Ascending aorta (tissue), 2 donors: Measurements from ENCODE around the gene WWC1. TPM values are rescaled to one million over a fixed set of nuclear protein-coding genes. Genes with fewer than 3 reads are reported as not detected.

ENCODE experiments used
- DNase-seq, 2 donors: peaks; one replicate each; pipeline ENCODE4 v3.0.0-alpha.2; 2019; ENCODE audit warnings: low spot score in 2 of 2
- H3K27ac ChIP-seq, 2 donors: fragments of 200-600 bp; sonication (generic); one replicate each; pipeline ENCODE4 v1.5.1; 2016 to 2017; ENCODE audit warnings: mild to moderate bottlenecking in 1 of 2
- H3K27me3 ChIP-seq: fragments of 200-600 bp; sonication (generic); one replicate; pipeline ENCODE4 v1.5.1; 2017
- H3K36me3 ChIP-seq, 2 donors: fragments of 200-600 bp; sonication (generic); one replicate each; pipeline ENCODE4 v1.5.1; 2016
- H3K4me1 ChIP-seq, 2 donors: fragments of 200-600 bp; sonication (generic); one replicate each; pipeline ENCODE4 v1.5.1; 2016 to 2017; ENCODE audit warnings: mild to moderate bottlenecking in 1 of 2
- H3K4me3 ChIP-seq, 2 donors: fragments of 200-600 bp; sonication (generic); one replicate each; pipeline ENCODE4 v1.5.1; 2016 to 2017; ENCODE audit warnings: mild to moderate bottlenecking in 1 of 2
- H3K9me3 ChIP-seq, 2 donors: fragments of 200-600 bp; sonication (generic); one replicate each; pipeline ENCODE4 v1.5.1; 2016
- intact Hi-C: fragments of 100-400 bp; cut with DNase I; formaldehyde crosslinking; loops from one replicate; pipeline ENCODE4 v1.15.1; 2023
- total RNA-seq: library from RNA; depleted of rRNA; stranded (reverse); fragments of >200 nt; gene quantifications from one replicate; pipeline ENCODE4 v1.1.0, GENCODE V29; 2016
- TF ChIP-seq, protein P1 (sequence below), 3 experiments: fragments of 200-600 bp in 2 of 3; fragments of 450-650 bp in 1 of 3; sonication (generic) in 2 of 3; IDR thresholded peaks; one replicate each; pipeline ENCODE4 v1.5.1; 2016 to 2019; ENCODE audit warnings: antibody characterized with exemption in 3 of 3, mild to moderate bottlenecking in 1 of 3, moderate library complexity in 1 of 3

The WWC1 gene
- total RNA-seq, 1 donor from 2014 or later, result not detected

DNA sequence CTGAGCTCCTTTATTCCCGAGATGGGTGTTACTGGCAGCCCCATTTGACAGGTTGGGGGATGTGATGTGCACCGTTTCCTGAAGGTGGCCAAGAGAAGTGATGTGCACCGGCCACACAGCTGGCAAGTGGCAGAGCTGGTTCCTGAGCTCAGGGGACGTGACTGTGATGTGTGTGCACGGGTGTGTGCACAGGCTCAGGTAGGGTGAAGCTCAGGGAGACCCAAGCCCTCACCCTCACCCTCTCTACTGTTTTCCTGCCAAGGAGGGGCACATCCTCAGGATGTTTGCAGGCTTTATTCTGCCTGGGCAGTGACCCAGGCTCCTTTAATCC lies 56.6 kb downstream of the WWC1 start:
- Histone ChIP-seq H3K27me3 (no peaks in the 10 kb centered on the region), H3K36me3 (no peaks in the 10 kb centered on the region), H3K9me3 (no peaks in the 10 kb centered on the region), H3K4me1 (no peaks in the 10 kb centered on the region), H3K4me3 (no peak overlapping the region), H3K27ac (no peak overlapping the region)
- DNase-seq, result no peak
- intact Hi-C loops, result no loop called here
- TF ChIP-seq, protein P1, sequence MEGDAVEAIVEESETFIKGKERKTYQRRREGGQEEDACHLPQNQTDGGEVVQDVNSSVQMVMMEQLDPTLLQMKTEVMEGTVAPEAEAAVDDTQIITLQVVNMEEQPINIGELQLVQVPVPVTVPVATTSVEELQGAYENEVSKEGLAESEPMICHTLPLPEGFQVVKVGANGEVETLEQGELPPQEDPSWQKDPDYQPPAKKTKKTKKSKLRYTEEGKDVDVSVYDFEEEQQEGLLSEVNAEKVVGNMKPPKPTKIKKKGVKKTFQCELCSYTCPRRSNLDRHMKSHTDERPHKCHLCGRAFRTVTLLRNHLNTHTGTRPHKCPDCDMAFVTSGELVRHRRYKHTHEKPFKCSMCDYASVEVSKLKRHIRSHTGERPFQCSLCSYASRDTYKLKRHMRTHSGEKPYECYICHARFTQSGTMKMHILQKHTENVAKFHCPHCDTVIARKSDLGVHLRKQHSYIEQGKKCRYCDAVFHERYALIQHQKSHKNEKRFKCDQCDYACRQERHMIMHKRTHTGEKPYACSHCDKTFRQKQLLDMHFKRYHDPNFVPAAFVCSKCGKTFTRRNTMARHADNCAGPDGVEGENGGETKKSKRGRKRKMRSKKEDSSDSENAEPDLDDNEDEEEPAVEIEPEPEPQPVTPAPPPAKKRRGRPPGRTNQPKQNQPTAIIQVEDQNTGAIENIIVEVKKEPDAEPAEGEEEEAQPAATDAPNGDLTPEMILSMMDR (IDR thresholded peaks at IDR 0.05), result no peak

DNA sequence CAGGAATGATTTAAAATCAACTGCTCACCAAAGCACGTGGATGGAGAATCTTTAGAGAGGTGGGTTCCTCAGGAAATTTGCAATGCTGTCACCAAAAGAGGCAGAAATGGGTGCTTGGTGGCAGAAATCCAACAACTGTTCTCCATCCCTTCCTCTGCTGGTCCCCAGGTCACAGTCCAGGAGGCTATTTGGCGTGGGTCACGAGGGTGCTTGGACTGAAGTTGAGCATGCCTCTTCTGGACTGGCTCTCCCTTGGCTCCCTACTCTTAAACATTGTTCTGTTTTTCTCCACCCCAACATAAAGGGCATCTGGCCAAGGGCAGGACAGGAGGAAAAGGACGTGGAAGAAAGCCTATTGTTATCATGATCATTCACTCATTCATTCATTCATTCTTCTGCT lies 58.9 kb downstream of the WWC1 start:
- Histone ChIP-seq H3K27me3 (no peaks in the 10 kb centered on the region), H3K4me3 (no peak overlapping the region), H3K27ac (no peak overlapping the region), H3K36me3 (no peaks in the 10 kb centered on the region), H3K4me1 (no peaks in the 10 kb centered on the region), H3K9me3 (no peaks in the 10 kb centered on the region)
- TF ChIP-seq, protein P1 (IDR thresholded peaks at IDR 0.05), result no peak
- DNase-seq, result no peak
- intact Hi-C loops, result no loop called here

DNA sequence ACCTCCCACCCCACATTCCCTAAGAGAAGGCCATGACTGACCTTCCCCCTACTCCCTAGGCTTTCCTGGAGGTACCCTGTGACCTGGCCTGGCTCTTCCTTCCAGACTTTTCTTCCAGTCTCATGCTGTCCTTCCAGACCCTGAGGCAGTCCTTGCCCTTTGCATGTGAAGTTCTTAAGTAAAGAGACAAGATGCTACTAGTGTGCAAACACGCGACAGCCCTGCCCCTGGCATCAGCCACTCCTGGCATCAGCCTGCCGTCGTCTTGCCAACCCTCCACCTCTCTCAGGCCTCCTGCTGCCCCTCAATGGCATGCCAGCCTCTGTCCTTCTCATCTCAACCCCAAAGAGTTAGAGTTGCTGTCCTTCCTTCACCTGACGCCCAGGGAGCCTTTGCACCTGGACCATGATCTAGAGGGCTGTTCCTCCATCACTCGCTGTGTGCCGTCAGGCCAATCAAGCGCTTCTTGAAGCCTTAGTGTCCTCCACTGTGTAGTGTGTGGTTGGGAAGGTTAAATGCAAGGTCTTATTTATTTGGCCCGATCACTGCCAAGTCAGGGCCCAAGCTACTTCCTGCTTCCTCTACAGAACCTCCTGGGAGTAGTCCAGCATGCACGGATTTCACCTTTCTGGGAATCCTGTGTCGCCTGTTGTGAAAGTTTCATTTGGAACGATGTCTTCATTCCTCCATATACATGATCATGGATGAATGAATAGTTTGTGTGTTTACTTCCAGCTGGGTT lies 61.9 kb downstream of the WWC1 start:
- Histone ChIP-seq H3K27me3 (no peaks in the 10 kb centered on the region), H3K36me3 (no peaks in the 10 kb centered on the region), H3K4me3 (no peak overlapping the region), H3K9me3 (no peaks in the 10 kb centered on the region), H3K4me1 (no peaks in the 10 kb centered on the region), H3K27ac (no peak overlapping the region)
- intact Hi-C loops, result no loop called here
- no peak for DNase-seq
- TF ChIP-seq, protein P1 (IDR thresholded peaks at IDR 0.05), result no peak

DNA sequence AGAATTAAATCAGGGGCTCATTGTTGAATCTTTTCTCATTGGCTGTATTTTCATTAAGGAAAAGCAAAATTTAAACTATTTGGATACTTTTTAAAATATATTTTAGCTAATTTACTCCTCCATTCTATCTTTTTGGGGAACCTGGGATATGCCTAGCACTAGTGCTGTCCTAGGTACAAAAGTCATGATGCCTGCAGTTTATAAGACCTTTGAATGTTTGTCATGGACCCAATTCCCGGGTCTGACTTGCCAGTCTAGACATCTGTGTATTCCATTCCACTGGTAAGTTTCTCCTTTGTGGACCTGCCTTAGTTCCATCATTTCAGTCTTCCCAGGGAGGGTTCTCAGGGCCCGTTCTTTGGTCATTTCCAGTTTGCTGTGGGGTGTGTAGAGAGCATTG lies 63.0 kb downstream of the WWC1 start:
- H3K4me1 ChIP-seq, result no peaks in the 10 kb centered on the region
- TF ChIP-seq, protein P1 (IDR thresholded peaks at IDR 0.05), result no peak
- no peaks in the 10 kb centered on the region for H3K9me3 ChIP-seq
- no peaks in the 10 kb centered on the region for H3K36me3 ChIP-seq
- intact Hi-C loops, result no loop called here
- no peak overlapping the region for H3K4me3 ChIP-seq
- no peaks in the 10 kb centered on the region for H3K27me3 ChIP-seq
- no peak overlapping the region for H3K27ac ChIP-seq
- no peak for DNase-seq

DNA sequence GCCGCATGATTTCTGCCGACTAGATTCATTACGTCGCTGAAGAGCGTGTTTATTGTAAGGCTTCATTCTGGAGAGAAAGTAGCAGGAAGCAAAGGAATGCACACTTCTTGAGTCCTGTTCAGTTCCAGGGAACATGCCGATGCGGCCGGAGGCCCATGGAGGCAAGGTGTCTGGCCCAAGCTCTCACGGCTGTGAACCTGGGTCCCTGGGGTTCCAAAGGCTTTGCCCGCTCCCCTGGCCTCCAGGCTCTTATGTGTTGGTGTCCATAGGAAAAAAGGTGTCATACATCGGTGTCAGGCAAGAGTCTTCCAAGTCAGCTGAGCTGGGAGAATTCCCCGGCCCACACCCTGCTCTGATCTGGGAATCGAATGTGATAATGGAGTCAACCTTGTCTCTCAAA lies 64.7 kb downstream of the WWC1 start:
- Histone ChIP-seq H3K9me3 (no peaks in the 10 kb centered on the region), H3K4me1 (no peaks in the 10 kb centered on the region), H3K27ac (no peak overlapping the region), H3K4me3 (no peak overlapping the region), H3K27me3 (no peaks in the 10 kb centered on the region), H3K36me3 (no peaks in the 10 kb centered on the region)
- TF ChIP-seq, protein P1 (IDR thresholded peaks at IDR 0.05), result no peak
- peak in 1 of 2 donors; percentile 31 for DNase-seq
- intact Hi-C loops, result no loop called here

DNA sequence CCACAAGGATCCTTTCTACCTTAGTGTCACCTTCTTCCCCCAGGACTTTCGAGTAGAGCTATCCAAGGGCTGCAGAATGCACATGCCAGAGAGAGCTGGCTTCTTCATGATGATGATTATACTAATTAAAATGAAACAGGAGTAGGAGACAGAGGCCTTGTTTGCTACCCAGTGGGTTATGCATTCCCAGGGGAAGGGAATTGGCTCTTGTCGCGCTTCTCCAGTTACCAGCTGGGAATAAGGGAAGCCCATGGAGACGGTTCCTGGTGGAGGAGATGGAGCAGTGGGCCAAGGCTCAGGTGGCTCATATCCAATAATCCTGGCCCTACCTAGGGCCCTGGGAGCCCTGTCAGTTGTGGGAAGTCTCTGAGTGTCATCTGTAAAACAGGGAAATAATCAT lies 65.1 kb downstream of the WWC1 start:
- H3K4me1 ChIP-seq, result no peaks in the 10 kb centered on the region
- no peaks in the 10 kb centered on the region for H3K27me3 ChIP-seq
- no peaks in the 10 kb centered on the region for H3K36me3 ChIP-seq
- TF ChIP-seq, protein P1 (IDR thresholded peaks at IDR 0.05), result no peak
- H3K27ac ChIP-seq, result no peak overlapping the region
- H3K4me3 ChIP-seq, result no peak overlapping the region
- DNase-seq, result peak in 1 of 2 donors; percentile 39
- intact Hi-C loops, result no loop called here
- no peaks in the 10 kb centered on the region for H3K9me3 ChIP-seq
